Esophagus squamous epithelium (tissue), 5 donors: Measurements from ENCODE around the gene HM13. TPM values are rescaled to one million over a fixed set of nuclear protein-coding genes. Genes with fewer than 3 reads are reported as not detected.
"Not testable (repeated sequence)": the region's sequence is repeated elsewhere in the genome, so short reads cannot be mapped to it uniquely, and the experiment has no call there.

Experiments
- DNase-seq: peaks from one replicate; lab custom pipeline; 2025; lab: John Stamatoyannopoulos, UW
- H3K27ac ChIP-seq, 4 donors: fragments of 200-600 bp; sonication (generic); one replicate each; pipeline ENCODE4 v1.5.1; 2016 to 2019; ENCODE audit warnings: mild to moderate bottlenecking in 1 of 4
- H3K27me3 ChIP-seq, 4 donors: fragments of 200-600 bp; sonication (generic); 1 replicate in 3 of 4; 2 replicates in 1 of 4; pipeline versions ENCODE4 v1.5.1 to v1.6.0; 2017 to 2021; ENCODE audit warnings: antibody characterized with exemption in 1 of 4
- H3K36me3 ChIP-seq, 3 donors: fragments of 200-600 bp; sonication (generic); one replicate each; pipeline ENCODE4 v1.5.1; 2016 to 2019
- H3K4me1 ChIP-seq, 3 donors: fragments of 200-600 bp; sonication (generic); one replicate each; pipeline ENCODE4 v1.5.1; 2017 to 2019
- H3K4me3 ChIP-seq, 4 donors: fragments of 200-600 bp; sonication (generic); 1 replicate in 3 of 4; 2 replicates in 1 of 4; pipeline ENCODE4 v1.5.1; 2016 to 2019; ENCODE audit warnings: mild to moderate bottlenecking in 2 of 4, moderate library complexity in 1 of 4
- H3K9me3 ChIP-seq, 3 donors: fragments of 200-600 bp; sonication (generic); one replicate each; pipeline ENCODE4 v1.5.1; 2016 to 2019
- CTCF ChIP-seq, 6 experiments: fragments of 450-650 bp in 4 of 6; fragments of 200-600 bp in 2 of 6; sonication (generic) in 2 of 6; IDR thresholded peaks; one replicate each; pipeline ENCODE4 v1.5.1; 2016 to 2019; ENCODE audit warnings: antibody characterized with exemption in 6 of 6, mild to moderate bottlenecking in 4 of 6, moderate library complexity in 4 of 6
- POLR2A ChIP-seq, 4 donors: fragments of 450-650 bp; IDR thresholded peaks; one replicate each; pipeline ENCODE4 v1.6.1; 2017; ENCODE audit warnings: antibody characterized with exemption in 4 of 4, mild to moderate bottlenecking in 4 of 4, moderate library complexity in 3 of 4
- whole genome bisulfite sequencing, 2 donors: methylation state at CpG; one replicate each; pipeline ENCODE4 v1.1.5; 2018; 5-methylcytosine and 5-hydroxymethylcytosine counted together
- intact Hi-C: fragments of 100-400 bp; cut with DNase I; formaldehyde crosslinking; loops from one replicate; pipeline ENCODE4 v1.15.0; 2022
- total RNA-seq, 4 donors: library from RNA; depleted of rRNA; stranded (reverse); fragments of >200 nt; gene quantifications; one replicate each; pipeline ENCODE4 v1.1.0, GENCODE V29; 2016
- donor health status: DM: yes; HTN: yes; CAD: no.

HM13 gene
- total RNA-seq, 4 donors from 2014 or later = 76.3 to 162 (median 108) TPM

- Histone ChIP-seq H3K27me3 (peaks cover 0 to 9% (median 0%) of the 10 kb centered on the region in 4 donors), H3K9me3 (no peaks in the 10 kb centered on the region), H3K4me3 (peak overlapping the region; percentile 75 to 91 (median 82)), H3K27ac (peak overlapping the region; percentile 94 to 97 (median 96)), H3K4me1 (peaks cover 29 to 98% (median 36%) of the 10 kb centered on the region in 3 donors), H3K36me3 (peaks cover 0 to 8% (median 0%) of the 10 kb centered on the region in 3 donors)
- TF ChIP-seq POLR2A (IDR thresholded peaks at IDR 0.05) (peak in 1 of 4 donors; percentile 34), CTCF (IDR thresholded peaks at IDR 0.05) (no peak)
- intact Hi-C loops = loop anchor here (5.0 kb wide), 1 partner anchor 35 kb away; no protein-coding TSS in a partner anchor
- 29 to 48% methylated on average over 4 to 7 of the region's 8 CpGs for WGBS, 2 donors
- no peak for DNase-seq
These were observed 92.8 kb downstream of the HM13 start for GRCh38 chr20:31606804-31607639.

- Histone ChIP-seq H3K27me3 (peaks cover 0 to 9% (median 0%) of the 10 kb centered on the region in 4 donors), H3K36me3 (peaks cover 0 to 8% (median 0%) of the 10 kb centered on the region in 3 donors), H3K9me3 (no peaks in the 10 kb centered on the region), H3K27ac (peak overlapping the region; percentile 94 to 97 (median 96)), H3K4me1 (peaks cover 34 to 98% (median 40%) of the 10 kb centered on the region in 3 donors), H3K4me3 (peak overlapping the region in 3 of 4 donors; percentile 78 to 91 (median 87))
- WGBS, 2 donors = 27 to 46% methylated on average over 9 of the region's 9 CpGs
- intact Hi-C loops = loop anchor here (5.0 kb wide), 1 partner anchor 35 kb away; no protein-coding TSS in a partner anchor
- DNase-seq = no peak
- TF ChIP-seq CTCF (IDR thresholded peaks at IDR 0.05) (no peak), POLR2A (IDR thresholded peaks at IDR 0.05) (no peak)
These were observed 93.5 kb downstream of the HM13 start for GRCh38 chr20:31607640-31608250.

GRCh38 chr20:31608251-31608945 lies 94.2 kb downstream of the HM13 start:
- peaks cover 30 to 98% (median 33%) of the 10 kb centered on the region in 3 donors for H3K4me1 ChIP-seq
- TF ChIP-seq POLR2A (IDR thresholded peaks at IDR 0.05) = peak in 1 of 4 donors; percentile 20
- peak in 1 of 6 experiments; percentile 1 for TF ChIP-seq CTCF (IDR thresholded peaks at IDR 0.05)
- H3K36me3 ChIP-seq = peaks cover 0 to 8% (median 0%) of the 10 kb centered on the region in 3 donors
- 8 to 70% methylated on average over 6 to 24 of the region's 45 CpGs for WGBS, 2 donors
- no peaks in the 10 kb centered on the region for H3K9me3 ChIP-seq
- DNase-seq = no peak
- peak overlapping the region in 3 of 4 donors; percentile 78 to 91 (median 87) for H3K4me3 ChIP-seq
- intact Hi-C loops = loop anchor here (5.0 kb wide), 1 partner anchor 36 kb away; no protein-coding TSS in a partner anchor
- peak overlapping the region; percentile 94 to 97 (median 96) for H3K27ac ChIP-seq
- peaks cover 0 to 9% (median 0%) of the 10 kb centered on the region in 4 donors for H3K27me3 ChIP-seq

GRCh38 chr20:31612271-31612640 lies 98.0 kb downstream of the HM13 start:
- 49 to 75% methylated on average over 7 to 12 of the region's 12 CpGs for WGBS, 2 donors
- intact Hi-C loops = loop anchor here (2.0 kb wide), 1 partner anchor 49 kb away; no protein-coding TSS in a partner anchor

GRCh38 chr20:31615416-31615815 lies 101.2 kb downstream of the HM13 start:
- no peak overlapping the region for H3K27ac ChIP-seq
- TF ChIP-seq POLR2A (IDR thresholded peaks at IDR 0.05) (no peak), CTCF (IDR thresholded peaks at IDR 0.05) (no peak)
- no peak overlapping the region for H3K4me3 ChIP-seq
- intact Hi-C loops = no loop called here
- WGBS, 2 donors = 88 to 92% methylated on average over 8 of the region's 8 CpGs
- no peaks in the 10 kb centered on the region for H3K27me3 ChIP-seq
- no peak for DNase-seq
- H3K4me1 ChIP-seq = peaks cover 6 to 30% (median 17%) of the 10 kb centered on the region in 3 donors
- no peaks in the 10 kb centered on the region for H3K9me3 ChIP-seq
- H3K36me3 ChIP-seq = no peaks in the 10 kb centered on the region

More at GRCh38 chr20:31612271-31612640, 98.0 kb downstream of the HM13 start:
- H3K4me3 ChIP-seq, H3K9me3 ChIP-seq, H3K36me3 ChIP-seq, H3K27me3 ChIP-seq, DNase-seq: not testable (repeated sequence)
- Histone ChIP-seq H3K27ac (peak overlapping the region; percentile 83 to 97 (median 96)), H3K4me1 (peaks cover 18 to 61% (median 24%) of the 10 kb centered on the region in 3 donors)
